ENCODE data around the gene NPAS3.

Gene NPAS3

GRCh38 chr14:33471776-33472175 lies 533.1 kb downstream of the NPAS3 start:
- in situ Hi-C loops (cut with HindIII; ENCODE audit: low pct_ligation_motif_present, low sequenced_read_pairs): no loop called here
- Histone ChIP-seq H3K4me3 (ENCODE audit: low read depth, low read length) (no peak overlapping the region), H3K27me3 (replicated peaks) (no peaks in the 10 kb centered on the region), H3K27ac (no peak overlapping the region), H3K36me3 (replicated peaks) (no peaks in the 10 kb centered on the region)
- no peak for DNase-seq
- no peak for TF ChIP-seq CTCF (IDR thresholded peaks at IDR 0.05; ENCODE audit: low read depth, low read length, missing control alignments)

DNA sequence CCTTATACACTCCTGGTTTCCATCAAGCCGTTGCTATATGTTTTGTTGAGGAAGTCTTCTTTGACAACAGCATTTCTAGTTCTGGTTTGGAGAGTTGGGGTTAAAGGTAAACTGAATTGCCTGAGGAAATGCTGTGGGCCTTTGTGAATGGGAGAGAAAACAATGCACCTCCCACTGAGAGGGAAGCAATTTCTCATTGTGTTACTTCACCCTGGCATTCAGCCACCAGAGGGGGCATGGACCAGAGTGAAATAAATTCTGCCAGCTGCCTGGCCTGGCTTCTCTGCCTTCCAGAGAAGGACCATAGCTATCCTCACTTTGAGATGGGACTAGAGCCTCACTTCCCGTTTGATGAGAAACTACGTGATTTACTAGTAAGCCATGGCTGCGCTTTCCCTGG lies 536.9 kb downstream of the NPAS3 start:
- TF ChIP-seq CTCF (IDR thresholded peaks at IDR 0.05; ENCODE audit: low read depth, low read length, missing control alignments): peak; percentile 76
- H3K27ac ChIP-seq: no peak overlapping the region
- H3K36me3 ChIP-seq (replicated peaks): no peaks in the 10 kb centered on the region
- H3K27me3 ChIP-seq (replicated peaks): no peaks in the 10 kb centered on the region
- peak; percentile 59 for DNase-seq
- H3K4me3 ChIP-seq (ENCODE audit: low read depth, low read length): no peak overlapping the region
- in situ Hi-C loops (cut with HindIII; ENCODE audit: low pct_ligation_motif_present, low sequenced_read_pairs): no loop called here

DNA sequence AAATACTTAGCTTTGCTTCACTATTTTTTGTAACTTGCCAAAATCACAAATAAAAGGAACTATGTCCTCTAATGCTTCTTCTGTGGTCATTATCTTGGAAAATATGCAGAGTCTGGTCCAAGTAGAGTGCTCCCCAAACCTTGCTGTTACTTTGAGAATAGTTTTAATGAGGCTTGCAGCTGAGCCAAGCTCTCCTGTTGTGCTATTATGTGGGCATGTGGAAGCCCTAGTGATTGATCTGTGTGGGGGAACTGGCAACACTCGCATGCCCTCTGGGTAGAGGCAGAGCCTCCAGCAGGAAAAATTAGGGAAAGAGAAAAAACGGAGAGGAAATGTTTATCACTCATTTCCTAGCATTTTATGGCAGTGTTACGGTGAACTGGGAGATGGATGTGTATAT lies 539.1 kb downstream of the NPAS3 start:
- DNase-seq: no peak
- no peaks in the 10 kb centered on the region for H3K36me3 ChIP-seq (replicated peaks)
- no peak overlapping the region for H3K4me3 ChIP-seq (ENCODE audit: low read depth, low read length)
- H3K27ac ChIP-seq: no peak overlapping the region
- in situ Hi-C loops (cut with HindIII; ENCODE audit: low pct_ligation_motif_present, low sequenced_read_pairs): no loop called here
- no peaks in the 10 kb centered on the region for H3K27me3 ChIP-seq (replicated peaks)
- no peak for TF ChIP-seq CTCF (IDR thresholded peaks at IDR 0.05; ENCODE audit: low read depth, low read length, missing control alignments)

GRCh38 chr14:33480071-33480886 lies 541.6 kb downstream of the NPAS3 start:
- in situ Hi-C loops (cut with HindIII; ENCODE audit: low pct_ligation_motif_present, low sequenced_read_pairs): no loop called here

GRCh38 chr14:33480887-33481184 lies 542.2 kb downstream of the NPAS3 start:
- Histone ChIP-seq H3K27ac (no peak overlapping the region), H3K36me3 (replicated peaks) (no peaks in the 10 kb centered on the region), H3K4me3 (ENCODE audit: low read depth, low read length) (no peak overlapping the region), H3K27me3 (replicated peaks) (no peaks in the 10 kb centered on the region)
- DNase-seq: no peak
- TF ChIP-seq CTCF (IDR thresholded peaks at IDR 0.05; ENCODE audit: low read depth, low read length, missing control alignments): no peak
- in situ Hi-C loops (cut with HindIII; ENCODE audit: low pct_ligation_motif_present, low sequenced_read_pairs): no loop called here

More at GRCh38 chr14:33480071-33480886, 541.6 kb downstream of the NPAS3 start:
- H3K4me3 ChIP-seq (ENCODE audit: low read depth, low read length): no peak overlapping the region
- H3K27me3 ChIP-seq (replicated peaks): no peaks in the 10 kb centered on the region
- DNase-seq: no peak
- TF ChIP-seq CTCF (IDR thresholded peaks at IDR 0.05; ENCODE audit: low read depth, low read length, missing control alignments): no peak
- no peak overlapping the region for H3K27ac ChIP-seq
- H3K36me3 ChIP-seq (replicated peaks): no peaks in the 10 kb centered on the region

- in situ Hi-C loops (cut with HindIII; ENCODE audit: low pct_ligation_motif_present, low sequenced_read_pairs): no loop called here
- Histone ChIP-seq H3K4me3 (ENCODE audit: low read depth, low read length) (no peak overlapping the region), H3K36me3 (replicated peaks) (no peaks in the 10 kb centered on the region), H3K27ac (no peak overlapping the region), H3K27me3 (replicated peaks) (no peaks in the 10 kb centered on the region)
- no peak for DNase-seq
- TF ChIP-seq CTCF (IDR thresholded peaks at IDR 0.05; ENCODE audit: low read depth, low read length, missing control alignments): no peak
Measured at GRCh38 chr14:33483110-33483509, 544.4 kb downstream of the NPAS3 start.
